Measurements from ENCODE around the gene PMEPA1.

DNA sequence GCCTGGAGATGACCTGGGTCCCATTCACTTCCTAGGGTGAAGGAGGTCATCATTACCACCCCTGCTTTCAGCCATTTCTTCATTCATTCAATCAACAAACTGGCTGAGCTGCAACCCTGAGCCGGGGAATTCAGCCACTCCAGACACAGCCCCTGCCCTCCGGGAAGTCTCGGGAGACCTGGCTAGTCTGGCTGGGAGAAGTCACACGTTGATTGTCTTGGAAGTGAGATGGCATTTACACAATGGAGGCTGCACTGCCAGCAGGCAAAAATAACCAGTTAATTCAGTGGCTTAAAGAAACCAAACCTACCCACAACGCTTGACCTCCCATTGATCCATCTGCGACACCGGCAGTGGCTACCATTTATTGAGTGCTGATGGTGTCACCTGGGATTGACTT, 2.0 kb upstream of the PMEPA1 start:
- TF ChIP-seq CTCF (IDR thresholded peaks at IDR 0.05) (no peak), POLR2A (IDR thresholded peaks at IDR 0.05) (no peak)

Data from Peyer's patch (tissue), 4 donors.